HEK293 (cell line): ENCODE measurements around the gene CHM.

Experiments used
- SP2 ChIP-seq: fragments of 450-650 bp; formaldehyde crosslinking; IDR thresholded peaks from 2 replicates; pipeline ENCODE4 v1.5.1; 2016; ENCODE audit warnings: missing biosample characterization, missing genetic modification characterization
- ZNF292 ChIP-seq: fragments of 450-650 bp; formaldehyde crosslinking; IDR thresholded peaks from 2 replicates; pipeline ENCODE4 v1.5.1; 2016; ENCODE audit warnings: low read depth, missing biosample characterization, missing genetic modification characterization, borderline replicate concordance
- ZNF629 ChIP-seq: fragments of 450-650 bp; formaldehyde crosslinking; IDR thresholded peaks from 2 replicates; pipeline ENCODE4 v1.5.1; 2017; ENCODE audit warnings: missing biosample characterization, missing genetic modification characterization
- TF ChIP-seq, protein P1 (sequence below): fragments of 450-650 bp; formaldehyde crosslinking; IDR thresholded peaks from 2 replicates; pipeline ENCODE4 v1.5.1; 2016; ENCODE audit warnings: missing biosample characterization, missing genetic modification characterization
- TF ChIP-seq, protein P2 (sequence below): fragments of 450-650 bp; formaldehyde crosslinking; IDR thresholded peaks from 2 replicates; pipeline ENCODE4 v1.5.1; 2016; ENCODE audit warnings: missing biosample characterization, missing genetic modification characterization
- TF ChIP-seq, protein P3 (sequence below): fragments of 450-650 bp; formaldehyde crosslinking; IDR thresholded peaks from 2 replicates; pipeline ENCODE4 v1.5.1; 2017; ENCODE audit warnings: missing biosample characterization, missing genetic modification characterization

DNA sequence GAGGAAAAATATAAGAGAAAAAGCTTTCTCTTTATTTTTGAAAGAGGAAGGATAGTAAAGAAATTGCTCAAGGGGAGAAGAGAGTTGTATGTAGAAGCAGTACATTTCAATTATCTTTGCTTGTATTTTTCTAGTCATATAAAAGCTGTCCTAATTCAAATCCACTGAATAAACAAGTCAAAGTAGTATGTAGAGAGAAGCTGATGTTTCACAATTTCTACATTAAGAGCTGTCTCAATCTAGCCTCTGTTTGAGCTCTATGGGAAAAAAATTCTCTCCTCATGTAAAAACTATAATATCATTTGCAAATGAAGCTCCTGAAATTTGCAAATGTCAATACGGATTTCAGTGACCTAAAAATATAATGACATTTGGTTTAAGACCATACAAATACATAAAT lies 52.6 kb downstream of the CHM start:
- TF ChIP-seq, protein P1, sequence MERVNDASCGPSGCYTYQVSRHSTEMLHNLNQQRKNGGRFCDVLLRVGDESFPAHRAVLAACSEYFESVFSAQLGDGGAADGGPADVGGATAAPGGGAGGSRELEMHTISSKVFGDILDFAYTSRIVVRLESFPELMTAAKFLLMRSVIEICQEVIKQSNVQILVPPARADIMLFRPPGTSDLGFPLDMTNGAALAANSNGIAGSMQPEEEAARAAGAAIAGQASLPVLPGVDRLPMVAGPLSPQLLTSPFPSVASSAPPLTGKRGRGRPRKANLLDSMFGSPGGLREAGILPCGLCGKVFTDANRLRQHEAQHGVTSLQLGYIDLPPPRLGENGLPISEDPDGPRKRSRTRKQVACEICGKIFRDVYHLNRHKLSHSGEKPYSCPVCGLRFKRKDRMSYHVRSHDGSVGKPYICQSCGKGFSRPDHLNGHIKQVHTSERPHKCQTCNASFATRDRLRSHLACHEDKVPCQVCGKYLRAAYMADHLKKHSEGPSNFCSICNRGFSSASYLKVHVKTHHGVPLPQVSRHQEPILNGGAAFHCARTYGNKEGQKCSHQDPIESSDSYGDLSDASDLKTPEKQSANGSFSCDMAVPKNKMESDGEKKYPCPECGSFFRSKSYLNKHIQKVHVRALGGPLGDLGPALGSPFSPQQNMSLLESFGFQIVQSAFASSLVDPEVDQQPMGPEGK (tag by site-specific recombination): no peak
- TF ChIP-seq ZNF292 (no peak), ZNF629 (tag by site-specific recombination) (no peak), SP2 (tag by site-specific recombination) (no peak)
- TF ChIP-seq, protein P2, sequence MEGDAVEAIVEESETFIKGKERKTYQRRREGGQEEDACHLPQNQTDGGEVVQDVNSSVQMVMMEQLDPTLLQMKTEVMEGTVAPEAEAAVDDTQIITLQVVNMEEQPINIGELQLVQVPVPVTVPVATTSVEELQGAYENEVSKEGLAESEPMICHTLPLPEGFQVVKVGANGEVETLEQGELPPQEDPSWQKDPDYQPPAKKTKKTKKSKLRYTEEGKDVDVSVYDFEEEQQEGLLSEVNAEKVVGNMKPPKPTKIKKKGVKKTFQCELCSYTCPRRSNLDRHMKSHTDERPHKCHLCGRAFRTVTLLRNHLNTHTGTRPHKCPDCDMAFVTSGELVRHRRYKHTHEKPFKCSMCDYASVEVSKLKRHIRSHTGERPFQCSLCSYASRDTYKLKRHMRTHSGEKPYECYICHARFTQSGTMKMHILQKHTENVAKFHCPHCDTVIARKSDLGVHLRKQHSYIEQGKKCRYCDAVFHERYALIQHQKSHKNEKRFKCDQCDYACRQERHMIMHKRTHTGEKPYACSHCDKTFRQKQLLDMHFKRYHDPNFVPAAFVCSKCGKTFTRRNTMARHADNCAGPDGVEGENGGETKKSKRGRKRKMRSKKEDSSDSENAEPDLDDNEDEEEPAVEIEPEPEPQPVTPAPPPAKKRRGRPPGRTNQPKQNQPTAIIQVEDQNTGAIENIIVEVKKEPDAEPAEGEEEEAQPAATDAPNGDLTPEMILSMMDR (tag by site-specific recombination): no peak
- TF ChIP-seq, protein P3, sequence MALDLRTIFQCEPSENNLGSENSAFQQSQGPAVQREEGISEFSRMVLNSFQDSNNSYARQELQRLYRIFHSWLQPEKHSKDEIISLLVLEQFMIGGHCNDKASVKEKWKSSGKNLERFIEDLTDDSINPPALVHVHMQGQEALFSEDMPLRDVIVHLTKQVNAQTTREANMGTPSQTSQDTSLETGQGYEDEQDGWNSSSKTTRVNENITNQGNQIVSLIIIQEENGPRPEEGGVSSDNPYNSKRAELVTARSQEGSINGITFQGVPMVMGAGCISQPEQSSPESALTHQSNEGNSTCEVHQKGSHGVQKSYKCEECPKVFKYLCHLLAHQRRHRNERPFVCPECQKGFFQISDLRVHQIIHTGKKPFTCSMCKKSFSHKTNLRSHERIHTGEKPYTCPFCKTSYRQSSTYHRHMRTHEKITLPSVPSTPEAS: no peak
